Activated T-cell treated with anti-CD3 and anti-CD28 coated beads, Interleukin-2, amount 50 U/mL, for 4 hours (primary cell): ENCODE results near the gene SLC38A2. TPM values are rescaled to one million over a fixed set of nuclear protein-coding genes. Genes with fewer than 3 reads are reported as not detected.

Source experiments
- ATAC-seq, 2 donors: fragments of 200-7000 bp; cut with Tn5 transposase; one replicate each; pipeline ENCODE4 v1.10.0; 2021
- DNase-seq: peaks from one replicate; pipeline ENCODE4 v3.0.0-alpha.2; 2020
- H3K27me3 Mint-ChIP-seq: one replicate; pipeline ENCODE4 v1.8.0; 2021; ENCODE audit warnings: low read depth, mixed read lengths
- H3K36me3 Mint-ChIP-seq: one replicate; pipeline ENCODE4 v1.8.0; 2022; ENCODE audit warnings: mixed read lengths; ENCODE audit not compliant: insufficient read depth
- H3K4me1 Mint-ChIP-seq: one replicate; pipeline ENCODE4 v1.8.0; 2021; ENCODE audit warnings: low read depth, mixed read lengths
- H3K4me3 Mint-ChIP-seq: one replicate; pipeline ENCODE4 v1.8.0; 2021; ENCODE audit warnings: mild to moderate bottlenecking, moderate library complexity, mixed read lengths
- H3K9me3 Mint-ChIP-seq: one replicate; pipeline ENCODE4 v1.8.0; 2021; ENCODE audit warnings: mixed read lengths
- total RNA-seq, 3 donors: library from RNA; stranded (reverse); gene quantifications; one replicate each; pipeline ENCODE4 v1.2.1, GENCODE V29; 2021

SLC38A2 gene
- total RNA-seq, 3 donors from 2014 or later: 164 to 214 (median 175) TPM

DNA sequence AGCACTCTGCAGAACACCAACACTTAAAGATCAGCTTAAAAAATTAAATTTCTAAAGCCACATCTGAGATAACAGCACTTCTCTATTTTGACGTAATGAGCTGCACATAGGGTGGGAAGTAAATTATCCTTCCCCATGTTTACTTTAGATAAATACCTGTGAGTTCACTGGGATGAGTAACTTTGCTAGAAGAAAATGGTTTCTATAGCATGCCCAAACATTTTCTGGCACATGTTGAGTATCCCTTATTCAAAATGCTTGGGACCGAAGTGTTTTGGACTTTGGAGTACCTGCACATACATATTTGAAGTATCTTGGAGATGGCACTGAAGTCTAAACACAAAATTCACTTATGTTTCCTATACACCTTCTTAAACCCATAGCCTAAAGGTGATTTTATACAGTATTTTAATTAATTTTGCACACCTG, 6.6 kb downstream of the SLC38A2 start:
- peaks cover 71% of the 10 kb centered on the region for H3K4me1 Mint-ChIP-seq
- H3K27me3 Mint-ChIP-seq: no peaks in the 10 kb centered on the region
- no peak for ATAC-seq
- H3K4me3 Mint-ChIP-seq: peak overlapping the region; percentile 16
- DNase-seq: no peak
- peaks cover 75% of the 10 kb centered on the region for H3K36me3 Mint-ChIP-seq
- no peaks in the 10 kb centered on the region for H3K9me3 Mint-ChIP-seq

GRCh38 chr12:46364777-46365580, 7.6 kb downstream of the SLC38A2 start:
- ATAC-seq (peak in 1 of 2 donors; percentile 5), DNase-seq (no peak)
- Mint-ChIP-seq H3K4me3 (peak overlapping the region; percentile 38), H3K36me3 (peaks cover 71% of the 10 kb centered on the region), H3K9me3 (no peaks in the 10 kb centered on the region), H3K4me1 (peaks cover 71% of the 10 kb centered on the region), H3K27me3 (no peaks in the 10 kb centered on the region)

GRCh38 chr12:46364300-46364696, 8.3 kb downstream of the SLC38A2 start:
- no peaks in the 10 kb centered on the region for H3K9me3 Mint-ChIP-seq
- H3K4me1 Mint-ChIP-seq: peaks cover 67% of the 10 kb centered on the region
- peaks cover 70% of the 10 kb centered on the region for H3K36me3 Mint-ChIP-seq
- H3K4me3 Mint-ChIP-seq: no peak overlapping the region
- no peak for DNase-seq
- no peak for ATAC-seq
- H3K27me3 Mint-ChIP-seq: no peaks in the 10 kb centered on the region

DNA sequence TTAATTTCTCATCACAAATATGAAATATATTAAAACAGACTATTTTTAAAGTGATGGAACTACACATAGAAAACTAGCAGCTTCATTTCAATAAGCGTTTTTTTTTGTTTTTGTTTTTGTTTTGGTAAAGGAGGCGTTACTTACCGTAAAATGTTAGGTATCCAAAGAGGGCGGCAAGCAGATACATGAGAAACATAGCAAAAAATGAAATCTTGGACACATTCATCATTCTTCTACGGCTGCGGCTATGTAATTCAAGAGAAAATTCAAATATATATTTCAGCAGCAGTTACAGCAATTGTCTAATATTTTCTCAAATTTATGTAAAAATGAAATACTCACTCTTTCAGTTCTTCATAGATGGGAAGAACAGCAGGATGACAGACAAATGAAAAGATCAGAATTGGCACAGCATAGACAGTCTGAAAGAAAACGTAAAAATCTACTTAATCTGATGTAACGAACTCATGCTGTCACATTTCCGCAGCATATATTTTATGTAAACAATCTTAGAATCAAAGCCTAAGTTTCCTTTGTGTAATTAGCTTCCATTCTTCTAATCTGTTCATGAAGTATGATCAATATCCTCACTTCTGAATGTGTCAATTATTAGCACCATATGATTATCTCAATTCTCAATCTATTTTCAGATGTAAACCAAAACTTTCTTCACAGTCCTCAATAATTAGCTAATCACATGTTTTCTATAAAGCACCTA, 8.8 kb downstream of the SLC38A2 start:
- no peak for ATAC-seq
- Mint-ChIP-seq H3K4me3 (no peak overlapping the region), H3K9me3 (no peaks in the 10 kb centered on the region), H3K36me3 (peaks cover 72% of the 10 kb centered on the region), H3K27me3 (no peaks in the 10 kb centered on the region), H3K4me1 (peaks cover 63% of the 10 kb centered on the region)
- DNase-seq: no peak

DNA sequence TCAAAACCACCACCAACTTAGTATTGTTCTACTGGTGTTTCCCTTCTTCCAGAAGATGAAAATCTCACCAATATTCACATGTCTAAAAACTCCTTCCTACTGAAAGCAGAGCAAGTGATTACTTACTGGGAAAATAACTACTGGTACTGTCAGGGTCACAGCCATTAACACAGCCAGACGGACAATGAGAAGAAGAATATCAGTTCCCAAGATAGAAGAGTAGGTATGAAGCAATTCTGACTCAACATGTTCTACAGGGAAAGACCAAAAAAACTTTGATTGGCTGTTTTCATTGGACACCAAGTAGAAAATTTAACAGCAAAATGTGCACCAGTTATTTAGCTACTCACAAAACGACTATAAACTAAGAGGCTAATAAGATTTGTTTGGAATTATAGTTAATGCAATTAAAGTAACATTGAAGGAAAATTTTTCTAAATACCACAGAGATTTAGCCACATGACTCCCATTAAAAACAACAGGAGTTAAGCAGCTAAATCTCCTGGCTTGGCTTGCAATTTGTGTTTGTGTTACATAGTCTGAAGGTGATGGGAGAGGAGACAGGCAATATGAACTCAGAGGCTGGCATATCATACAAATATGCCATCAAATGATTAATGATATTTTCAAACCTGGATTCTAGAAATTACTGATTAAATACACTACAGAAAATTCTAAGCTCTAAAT, 9.5 kb downstream of the SLC38A2 start:
- peak overlapping the region; percentile 37 for H3K4me3 Mint-ChIP-seq
- ATAC-seq (no peak), DNase-seq (no peak)
- H3K36me3 Mint-ChIP-seq: peaks cover 72% of the 10 kb centered on the region
- H3K4me1 Mint-ChIP-seq: peaks cover 58% of the 10 kb centered on the region
- H3K27me3 Mint-ChIP-seq: no peaks in the 10 kb centered on the region
- H3K9me3 Mint-ChIP-seq: no peaks in the 10 kb centered on the region

GRCh38 chr12:46361667-46362034, 10.9 kb downstream of the SLC38A2 start:
- Mint-ChIP-seq H3K4me3 (no peak overlapping the region), H3K36me3 (peaks cover 58% of the 10 kb centered on the region), H3K4me1 (peaks cover 44% of the 10 kb centered on the region), H3K9me3 (no peaks in the 10 kb centered on the region), H3K27me3 (no peaks in the 10 kb centered on the region)
- no peak for DNase-seq
- ATAC-seq: no peak

DNA sequence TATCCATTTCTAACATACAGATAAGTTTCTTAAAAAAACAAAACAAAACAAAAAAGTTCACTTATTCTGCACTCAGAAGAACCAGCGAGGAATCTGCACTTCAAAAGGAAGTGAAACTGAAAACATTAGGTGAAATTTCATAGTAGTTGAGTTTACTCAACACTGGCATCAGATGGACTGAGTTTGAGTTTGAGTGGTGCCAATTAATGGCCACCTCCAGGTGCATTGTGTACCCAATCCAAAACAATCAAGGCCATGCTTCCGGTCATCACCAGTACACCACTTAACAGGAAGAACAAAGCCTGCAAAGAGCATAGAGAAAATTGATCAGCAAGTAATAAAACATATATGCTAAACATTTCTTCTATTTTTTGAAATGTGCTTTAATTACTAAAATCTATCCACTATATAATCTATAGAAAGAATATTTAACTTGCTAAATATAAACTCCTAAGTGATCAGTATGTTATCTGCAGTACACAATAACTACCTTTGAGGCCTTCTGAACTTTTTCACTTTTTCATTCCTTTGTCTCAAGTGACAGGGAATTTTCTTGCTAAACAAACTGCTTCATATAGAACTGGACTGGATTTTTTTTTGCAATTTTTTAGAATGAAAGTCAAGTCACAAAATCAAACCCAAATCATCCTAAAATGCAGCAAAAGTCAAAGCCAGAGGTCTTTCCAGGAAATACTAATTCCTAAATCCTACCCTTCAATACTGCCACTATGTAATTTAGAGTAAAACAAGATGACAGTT, 11.5 kb downstream of the SLC38A2 start:
- Mint-ChIP-seq H3K27me3 (no peaks in the 10 kb centered on the region), H3K9me3 (no peaks in the 10 kb centered on the region), H3K36me3 (peaks cover 58% of the 10 kb centered on the region), H3K4me3 (no peak overlapping the region), H3K4me1 (peaks cover 44% of the 10 kb centered on the region)
- no peak for DNase-seq
- peak in 1 of 2 donors; percentile 30 for ATAC-seq

DNA sequence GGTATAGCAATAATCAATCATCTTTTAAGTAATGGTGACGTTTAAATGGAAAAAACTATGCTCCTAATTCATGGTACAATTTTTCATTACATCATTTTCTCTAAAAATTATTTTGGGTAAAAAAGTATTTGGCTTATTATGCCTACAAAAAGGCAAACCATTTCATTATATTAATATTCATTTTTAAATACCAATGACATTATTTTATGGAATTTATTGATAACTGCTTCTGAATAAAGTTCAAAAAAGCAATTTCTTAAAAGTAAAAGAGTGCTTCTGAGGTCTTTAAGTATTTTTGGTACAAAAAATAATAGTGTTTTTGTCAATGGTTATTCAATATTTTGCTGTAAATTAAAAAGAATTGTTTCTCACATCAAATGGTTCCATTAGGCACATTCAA, 12.2 kb downstream of the SLC38A2 start:
- no peaks in the 10 kb centered on the region for H3K27me3 Mint-ChIP-seq
- no peaks in the 10 kb centered on the region for H3K9me3 Mint-ChIP-seq
- peaks cover 40% of the 10 kb centered on the region for H3K4me1 Mint-ChIP-seq
- ATAC-seq: no peak
- no peak for DNase-seq
- H3K4me3 Mint-ChIP-seq: no peak overlapping the region
- peaks cover 54% of the 10 kb centered on the region for H3K36me3 Mint-ChIP-seq

DNA sequence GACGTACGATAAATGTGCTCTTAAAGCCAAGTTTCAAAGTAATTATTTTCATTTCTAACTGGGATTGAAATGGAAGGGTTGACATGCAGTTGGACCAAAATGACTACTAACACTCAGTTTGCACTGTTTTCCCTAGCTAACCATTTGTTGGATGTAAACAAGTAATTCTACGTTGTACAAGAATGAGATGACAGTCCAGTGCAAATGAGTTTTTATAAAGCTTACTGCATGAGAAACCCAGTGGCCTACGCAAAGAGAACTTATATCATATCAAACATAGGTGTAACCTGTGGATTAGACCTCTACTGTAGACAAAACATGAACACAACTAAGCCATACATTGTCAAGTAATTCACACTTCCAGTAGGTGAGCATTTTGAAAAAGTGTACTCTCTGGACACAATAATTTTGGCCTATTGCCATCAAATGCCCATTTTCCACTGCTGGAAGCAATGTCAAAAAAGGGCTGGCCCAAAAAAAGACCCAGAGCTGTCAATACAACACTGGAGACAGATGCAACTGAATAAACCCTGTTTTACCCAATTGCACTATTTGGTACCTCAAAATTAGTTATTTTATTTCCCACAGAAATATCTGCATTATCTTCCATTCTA, 12.8 kb downstream of the SLC38A2 start:
- ATAC-seq (no peak), DNase-seq (no peak)
- H3K9me3 Mint-ChIP-seq: no peaks in the 10 kb centered on the region
- H3K4me1 Mint-ChIP-seq: peaks cover 35% of the 10 kb centered on the region
- H3K4me3 Mint-ChIP-seq: no peak overlapping the region
- H3K27me3 Mint-ChIP-seq: no peaks in the 10 kb centered on the region
- H3K36me3 Mint-ChIP-seq: peaks cover 49% of the 10 kb centered on the region

DNA sequence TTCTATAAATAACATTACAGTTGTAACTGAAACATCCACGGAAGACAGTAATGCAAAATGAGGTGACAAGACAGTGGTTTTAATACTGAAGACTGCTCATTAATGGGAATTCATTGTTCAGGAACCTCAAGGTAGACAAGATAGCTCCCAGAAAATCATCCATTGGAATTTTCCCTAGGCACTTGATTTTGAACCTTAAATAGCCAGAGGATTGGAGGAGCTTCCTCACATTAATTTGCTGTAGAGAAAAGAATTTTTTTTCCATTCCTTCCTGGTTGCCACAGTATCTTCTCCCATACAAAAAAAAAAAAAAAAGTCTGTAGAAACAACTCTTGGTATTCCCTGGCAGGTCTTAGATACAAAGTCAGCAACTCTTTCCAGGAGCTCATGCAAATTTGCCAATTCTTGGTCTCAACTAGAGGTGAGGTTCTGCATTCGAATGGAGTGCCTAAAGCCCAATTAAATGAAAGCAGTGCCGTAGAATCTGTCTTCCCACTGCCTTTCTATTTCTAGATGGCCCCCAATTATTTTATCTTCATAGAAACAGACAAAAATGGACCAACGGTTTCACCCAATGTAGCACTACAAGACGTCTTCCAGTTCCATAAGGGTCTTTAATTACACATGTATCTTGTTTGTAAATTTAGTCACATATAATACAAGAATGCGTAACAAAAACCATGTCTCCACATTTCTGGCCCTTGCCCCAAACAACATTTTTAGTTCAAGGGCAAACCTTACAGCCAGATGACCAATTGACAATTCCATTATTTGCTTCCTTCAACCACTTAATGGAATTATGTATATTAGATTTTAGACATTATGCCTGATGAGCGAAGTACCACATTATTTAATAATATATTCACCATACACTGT, 13.5 kb downstream of the SLC38A2 start:
- ATAC-seq: no peak
- peaks cover 44% of the 10 kb centered on the region for H3K36me3 Mint-ChIP-seq

GRCh38 chr12:46358325-46358700, 14.3 kb downstream of the SLC38A2 start:
- ATAC-seq (no peak), DNase-seq (no peak)
- Mint-ChIP-seq H3K9me3 (no peaks in the 10 kb centered on the region), H3K4me1 (peaks cover 36% of the 10 kb centered on the region), H3K27me3 (no peaks in the 10 kb centered on the region), H3K4me3 (no peak overlapping the region), H3K36me3 (peaks cover 39% of the 10 kb centered on the region)

More for the DNA sequence above, 13.5 kb downstream of the SLC38A2 start:
- Mint-ChIP-seq H3K4me3 (no peak overlapping the region), H3K9me3 (no peaks in the 10 kb centered on the region), H3K27me3 (no peaks in the 10 kb centered on the region), H3K4me1 (peaks cover 37% of the 10 kb centered on the region)
- no peak for DNase-seq

- Mint-ChIP-seq H3K36me3 (peaks cover 33% of the 10 kb centered on the region), H3K9me3 (no peaks in the 10 kb centered on the region)
- no peak for ATAC-seq
Measured at GRCh38 chr12:46357438-46358324, 14.9 kb downstream of the SLC38A2 start.

More at GRCh38 chr12:46357438-46358324, 14.9 kb downstream of the SLC38A2 start:
- DNase-seq: no peak
- peaks cover 30% of the 10 kb centered on the region for H3K4me1 Mint-ChIP-seq
- no peaks in the 10 kb centered on the region for H3K27me3 Mint-ChIP-seq
- no peak overlapping the region for H3K4me3 Mint-ChIP-seq
